Endothelial cell of umbilical vein (primary cell): Measurements from ENCODE around the gene GXYLT2.

Source experiments
- CTCF ChIP-seq, 2 donors: IDR thresholded peaks; 1 replicate in 1 of 2; 2 replicates in 1 of 2; pipeline ENCODE4 v1.5.1; 2011; ENCODE audit warnings: low read length in 2 of 2, mild to moderate bottlenecking in 2 of 2, moderate library complexity in 2 of 2, control low read depth in 1 of 2, inconsistent platforms in 1 of 2, low read depth in 1 of 2; ENCODE audit not compliant: insufficient read depth in 1 of 2; ENCODE audit errors: extremely low read depth in 1 of 2
- EZH2 ChIP-seq: IDR thresholded peaks from 2 replicates; pipeline ENCODE4 v1.6.1; 2012; ENCODE audit warnings: borderline replicate concordance, low read depth, mild to moderate bottlenecking, moderate library complexity, low read length, inconsistent platforms; ENCODE audit not compliant: severe bottlenecking
- FOS ChIP-seq: IDR thresholded peaks from 2 replicates; pipeline ENCODE4 v1.6.1; 2011; ENCODE audit warnings: mild to moderate bottlenecking, low read length, moderate library complexity, borderline replicate concordance; ENCODE audit not compliant: insufficient read depth
- JUN ChIP-seq: IDR thresholded peaks from 2 replicates; pipeline ENCODE4 v1.6.1; 2011; ENCODE audit warnings: borderline replicate concordance, low read depth; ENCODE audit not compliant: insufficient read length, insufficient read depth
- MAX ChIP-seq: IDR thresholded peaks from 2 replicates; pipeline ENCODE4 v1.6.1; 2011; ENCODE audit not compliant: insufficient read depth, insufficient read length
- MYC ChIP-seq: IDR thresholded peaks from one replicate; pipeline ENCODE4 v1.6.1; 2011; ENCODE audit warnings: mild to moderate bottlenecking, low read depth, low read length
- POLR2A ChIP-seq: IDR thresholded peaks from 2 replicates; pipeline ENCODE4 v1.6.1; 2012; ENCODE audit warnings: low read depth, mild to moderate bottlenecking, control low read depth, low read length
- POLR2AphosphoS5 ChIP-seq: IDR thresholded peaks from 2 replicates; pipeline ENCODE4 v1.6.1; 2012; ENCODE audit warnings: low read depth, mild to moderate bottlenecking, control low read depth, low read length, moderate library complexity; ENCODE audit not compliant: insufficient read depth

- no peak for TF ChIP-seq POLR2AphosphoS5
- TF ChIP-seq CTCF (IDR thresholded peaks at IDR 0.05; ENCODE audit: extremely low read depth in 1 of 2, insufficient read depth in 1 of 2, low read depth in 1 of 2, low read length in 2 of 2), result no peak
- TF ChIP-seq POLR2A, result no peak
- TF ChIP-seq MAX, result no peak
- TF ChIP-seq EZH2, result no peak
- TF ChIP-seq JUN, result no peak
- TF ChIP-seq FOS, result no peak
- TF ChIP-seq MYC, result no peak
Measured at GRCh38 chr3:72916250-72916649, 28.4 kb downstream of the GXYLT2 start.
